Mammary epithelial cell (primary cell): ENCODE data around the gene RFX1.

Source experiments
- CTCF ChIP-seq, 2 donors: IDR thresholded peaks in 1 of 2; conservative IDR thresholded peaks in 1 of 2; 2 replicates each; pipeline ENCODE4 v1.5.1; 2011 to 2012; ENCODE audit warnings: inconsistent platforms in 2 of 2, low read length in 2 of 2, mild to moderate bottlenecking in 2 of 2, control low read depth in 1 of 2, low read depth in 1 of 2; ENCODE audit not compliant: insufficient read depth in 1 of 2; ENCODE audit errors: extremely low read depth in 1 of 2
- EZH2 ChIP-seq: IDR thresholded peaks from 2 replicates; pipeline ENCODE4 v1.6.1; 2012; ENCODE audit warnings: low read length, inconsistent platforms, borderline replicate concordance

GRCh38 chr19:13966684-13967128 lies 39.4 kb downstream of the RFX1 start:
- no peak for TF ChIP-seq CTCF (conservative IDR thresholded peaks at IDR 0.05 in 1 of 2, IDR thresholded peaks at IDR 0.05 in 1 of 2; ENCODE audit: extremely low read depth in 1 of 2, insufficient read depth in 1 of 2, low read depth in 1 of 2, low read length in 2 of 2)
- TF ChIP-seq EZH2, result no peak
